Tibial artery (tissue), 4 donors: Measurements from ENCODE around the gene BOLA2B.

Source experiments
- DNase-seq, 2 donors: peaks; one replicate each; pipeline ENCODE4 v3.0.0-alpha.2; 2019
- H3K27ac ChIP-seq, 2 donors: fragments of 200-600 bp; sonication (generic) in 1 of 2; 1 replicate in 1 of 2; 2 replicates in 1 of 2; pipeline ENCODE4 v1.5.1; 2018 to 2019; ENCODE audit warnings: mild to moderate bottlenecking in 1 of 2
- H3K27me3 ChIP-seq, 2 donors: fragments of 200-600 bp; sonication (generic) in 1 of 2; one replicate each; pipeline versions ENCODE4 v1.5.1 to v1.6.0; 2016 to 2019
- H3K36me3 ChIP-seq, 3 donors: fragments of 200-600 bp; sonication (generic) in 2 of 3; one replicate each; pipeline ENCODE4 v1.5.1; 2016 to 2019; ENCODE audit warnings: mild to moderate bottlenecking in 2 of 3
- H3K4me1 ChIP-seq, 4 donors: fragments of 200-600 bp; sonication (generic) in 2 of 4; 1 replicate in 3 of 4; 2 replicates in 1 of 4; pipeline ENCODE4 v1.5.1; 2016 to 2019
- H3K4me3 ChIP-seq, 2 donors: fragments of 200-600 bp; sonication (generic) in 1 of 2; 1 replicate in 1 of 2; 2 replicates in 1 of 2; pipeline ENCODE4 v1.5.1; 2018 to 2019; ENCODE audit warnings: mild to moderate bottlenecking in 2 of 2
- H3K9me3 ChIP-seq, 3 donors: fragments of 200-600 bp; sonication (generic) in 1 of 3; one replicate each; pipeline ENCODE4 v1.5.1; 2016 to 2019
- intact Hi-C: fragments of 100-400 bp; cut with DNase I; formaldehyde crosslinking; loops from one replicate; pipeline ENCODE4 v1.15.0; 2023; ENCODE audit warnings: low total_unique reads
- TF ChIP-seq, protein P1 (sequence below), 2 experiments: fragments of 200-600 bp in 1 of 2; fragments of 450-650 bp in 1 of 2; IDR thresholded peaks; one replicate each; pipeline ENCODE4 v1.5.1; 2017 to 2019; ENCODE audit warnings: antibody characterized with exemption in 2 of 2, mild to moderate bottlenecking in 1 of 2, moderate library complexity in 1 of 2

BOLA2B gene

DNA sequence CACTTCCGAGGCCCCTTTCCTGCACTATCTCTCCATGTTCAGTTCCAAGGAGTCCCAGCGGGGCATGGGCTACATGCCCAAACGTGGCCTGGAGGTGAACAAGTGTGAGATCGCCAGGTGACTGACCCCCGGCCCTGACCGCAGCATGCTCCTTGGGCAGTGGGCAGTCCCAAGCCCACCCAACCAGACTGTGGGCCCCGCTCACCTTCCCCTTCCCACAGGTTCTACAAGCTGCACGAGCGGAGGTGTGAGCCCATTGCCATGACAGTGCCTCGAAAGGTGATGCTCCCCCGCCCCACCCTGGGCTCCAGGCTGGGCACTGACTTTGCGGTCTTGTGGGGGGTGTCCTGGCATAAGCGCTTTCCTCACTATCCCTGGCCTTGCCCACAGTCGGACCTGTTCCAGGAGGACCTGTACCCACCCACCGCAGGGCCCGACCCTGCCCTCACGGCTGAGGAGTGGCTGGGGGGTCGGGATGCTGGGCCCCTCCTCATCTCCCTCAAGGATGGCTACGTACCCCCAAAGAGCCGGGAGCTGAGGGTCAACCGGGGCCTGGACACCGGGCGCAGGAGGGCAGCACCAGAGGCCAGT is 5.4 kb downstream of the BOLA2B start:
- intact Hi-C loops: no loop called here
- peak in 1 of 2 donors; percentile 18 for DNase-seq

GRCh38 chr16:30187556-30187865 is 6.0 kb downstream of the BOLA2B start:
- DNase-seq: no peak
- no peaks in the 10 kb centered on the region for H3K9me3 ChIP-seq
- peaks cover 0 to 21% (median 12%) of the 10 kb centered on the region in 4 donors for H3K4me1 ChIP-seq
- H3K27ac ChIP-seq: no peak overlapping the region
- TF ChIP-seq, protein P1, sequence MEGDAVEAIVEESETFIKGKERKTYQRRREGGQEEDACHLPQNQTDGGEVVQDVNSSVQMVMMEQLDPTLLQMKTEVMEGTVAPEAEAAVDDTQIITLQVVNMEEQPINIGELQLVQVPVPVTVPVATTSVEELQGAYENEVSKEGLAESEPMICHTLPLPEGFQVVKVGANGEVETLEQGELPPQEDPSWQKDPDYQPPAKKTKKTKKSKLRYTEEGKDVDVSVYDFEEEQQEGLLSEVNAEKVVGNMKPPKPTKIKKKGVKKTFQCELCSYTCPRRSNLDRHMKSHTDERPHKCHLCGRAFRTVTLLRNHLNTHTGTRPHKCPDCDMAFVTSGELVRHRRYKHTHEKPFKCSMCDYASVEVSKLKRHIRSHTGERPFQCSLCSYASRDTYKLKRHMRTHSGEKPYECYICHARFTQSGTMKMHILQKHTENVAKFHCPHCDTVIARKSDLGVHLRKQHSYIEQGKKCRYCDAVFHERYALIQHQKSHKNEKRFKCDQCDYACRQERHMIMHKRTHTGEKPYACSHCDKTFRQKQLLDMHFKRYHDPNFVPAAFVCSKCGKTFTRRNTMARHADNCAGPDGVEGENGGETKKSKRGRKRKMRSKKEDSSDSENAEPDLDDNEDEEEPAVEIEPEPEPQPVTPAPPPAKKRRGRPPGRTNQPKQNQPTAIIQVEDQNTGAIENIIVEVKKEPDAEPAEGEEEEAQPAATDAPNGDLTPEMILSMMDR (IDR thresholded peaks at IDR 0.05): no peak
- H3K4me3 ChIP-seq: no peak overlapping the region
- no peaks in the 10 kb centered on the region for H3K27me3 ChIP-seq
- H3K36me3 ChIP-seq: no peaks in the 10 kb centered on the region
- intact Hi-C loops: no loop called here

More for the DNA sequence above, 5.4 kb downstream of the BOLA2B start:
- no peaks in the 10 kb centered on the region for H3K9me3 ChIP-seq
- H3K4me1 ChIP-seq: peaks cover 0 to 18% (median 9%) of the 10 kb centered on the region in 4 donors
- no peaks in the 10 kb centered on the region for H3K27me3 ChIP-seq
- H3K27ac ChIP-seq: no peak overlapping the region
- no peaks in the 10 kb centered on the region for H3K36me3 ChIP-seq
- no peak overlapping the region for H3K4me3 ChIP-seq
- TF ChIP-seq, protein P1 (IDR thresholded peaks at IDR 0.05): no peak

DNA sequence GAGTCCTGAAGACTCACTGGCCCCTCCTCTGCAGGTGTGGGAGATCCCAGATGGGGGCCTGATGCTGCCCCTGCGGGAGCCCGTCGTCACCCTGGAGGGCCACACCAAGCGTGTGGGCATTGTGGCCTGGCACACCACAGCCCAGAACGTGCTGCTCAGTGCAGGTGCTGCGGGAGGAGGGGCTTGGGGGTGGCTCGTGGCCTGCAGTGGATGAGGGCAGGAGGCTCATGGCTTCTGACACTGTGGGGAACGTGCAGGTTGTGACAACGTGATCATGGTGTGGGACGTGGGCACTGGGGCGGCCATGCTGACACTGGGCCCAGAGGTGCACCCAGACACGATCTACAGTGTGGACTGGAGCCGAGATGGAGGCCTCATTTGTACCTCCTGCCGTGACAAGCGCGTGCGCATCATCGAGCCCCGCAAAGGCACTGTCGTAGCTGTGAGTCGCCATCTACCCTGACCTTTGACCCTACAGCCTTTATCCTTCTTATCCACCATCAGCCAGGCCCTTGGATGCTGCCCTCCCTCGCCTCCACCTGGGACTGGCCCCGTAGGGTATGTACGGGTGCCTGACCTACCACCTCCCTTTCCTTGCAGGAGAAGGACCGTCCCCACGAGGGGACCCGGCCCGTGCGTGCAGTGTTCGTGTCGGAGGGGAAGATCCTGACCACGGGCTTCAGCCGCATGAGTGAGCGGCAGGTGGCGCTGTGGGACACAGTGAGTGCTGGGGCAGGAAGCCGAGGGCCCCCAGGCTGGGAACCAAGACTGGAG is 6.5 kb downstream of the BOLA2B start:
- intact Hi-C loops: no loop called here
- no peaks in the 10 kb centered on the region for H3K36me3 ChIP-seq
- DNase-seq: peak; percentile 64 to 75
- no peaks in the 10 kb centered on the region for H3K9me3 ChIP-seq
- H3K27ac ChIP-seq: no peak overlapping the region
- H3K4me1 ChIP-seq: peaks cover 0 to 21% (median 12%) of the 10 kb centered on the region in 4 donors
- H3K27me3 ChIP-seq: no peaks in the 10 kb centered on the region
- TF ChIP-seq, protein P1 (IDR thresholded peaks at IDR 0.05): peak; percentile 48 to 53
- H3K4me3 ChIP-seq: no peak overlapping the region

DNA sequence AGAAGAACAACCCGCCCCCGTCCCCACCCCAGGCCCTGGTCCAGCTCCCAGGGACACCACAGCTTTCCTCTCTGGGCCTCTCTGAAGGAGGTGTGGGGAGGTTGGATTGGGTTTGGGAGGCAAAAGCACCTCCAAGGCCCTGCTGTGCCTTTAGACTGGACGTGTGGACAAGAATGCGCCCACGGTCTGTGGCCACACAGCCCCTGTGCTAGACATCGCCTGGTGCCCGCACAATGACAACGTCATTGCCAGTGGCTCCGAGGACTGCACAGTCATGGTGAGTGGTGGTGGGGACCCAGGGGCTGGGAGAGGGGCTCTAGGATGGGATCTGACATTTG is 7.1 kb downstream of the BOLA2B start:
- intact Hi-C loops: no loop called here
- no peak for DNase-seq
- Histone ChIP-seq H3K4me1 (peaks cover 0 to 21% (median 12%) of the 10 kb centered on the region in 4 donors), H3K9me3 (no peaks in the 10 kb centered on the region), H3K27ac (no peak overlapping the region), H3K36me3 (no peaks in the 10 kb centered on the region), H3K4me3 (no peak overlapping the region), H3K27me3 (no peaks in the 10 kb centered on the region)
- TF ChIP-seq, protein P1 (IDR thresholded peaks at IDR 0.05): no peak

GRCh38 chr16:30185683-30186421 is 7.6 kb downstream of the BOLA2B start:
- H3K27ac ChIP-seq: no peak overlapping the region
- no peaks in the 10 kb centered on the region for H3K36me3 ChIP-seq
- no peaks in the 10 kb centered on the region for H3K27me3 ChIP-seq
- peak; percentile 48 to 70 for DNase-seq
- TF ChIP-seq, protein P1 (IDR thresholded peaks at IDR 0.05): no peak
- intact Hi-C loops: no loop called here
- peaks cover 0 to 21% (median 12%) of the 10 kb centered on the region in 4 donors for H3K4me1 ChIP-seq
- H3K9me3 ChIP-seq: no peaks in the 10 kb centered on the region
- H3K4me3 ChIP-seq: no peak overlapping the region
